Amniotic stem cell (primary cell): Measurements from ENCODE around the gene FAR1.

Experiments used
- DNase-seq: peaks from one replicate; lab custom pipeline; 2025; lab: John Stamatoyannopoulos, UW

Gene FAR1

DNA sequence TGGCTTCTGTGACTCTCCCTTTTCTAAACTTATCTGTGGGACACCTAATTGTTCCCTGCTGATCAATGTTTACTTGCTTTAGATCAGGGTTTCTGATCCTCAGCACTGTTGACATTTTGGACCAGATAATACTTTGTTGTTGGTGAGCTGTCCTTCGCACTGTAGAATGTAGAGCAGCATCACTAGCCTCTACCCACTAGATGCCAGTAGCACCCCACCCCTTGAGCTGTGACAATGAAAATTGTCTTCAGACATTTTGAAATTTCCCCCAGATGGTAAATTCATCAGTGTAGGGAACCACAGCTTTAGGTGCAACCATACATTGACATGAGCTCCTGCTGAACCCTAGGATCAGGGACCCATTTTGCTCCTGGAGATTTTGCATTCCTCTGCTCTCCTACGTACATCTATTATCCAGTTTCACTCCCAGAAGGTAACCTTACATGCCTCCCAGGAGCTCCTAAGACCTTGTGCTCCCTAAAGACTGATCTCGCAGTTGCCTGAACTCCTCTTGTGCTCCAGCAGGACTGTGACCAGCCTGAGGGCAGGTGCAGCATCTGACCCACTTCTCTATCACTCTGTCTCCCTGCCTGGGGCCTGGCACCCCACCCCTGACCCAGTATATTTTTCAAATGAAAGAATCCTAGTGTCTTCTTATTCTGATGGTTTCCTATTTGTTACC lies 107.8 kb downstream of the FAR1 start:
- no peak for DNase-seq

DNA sequence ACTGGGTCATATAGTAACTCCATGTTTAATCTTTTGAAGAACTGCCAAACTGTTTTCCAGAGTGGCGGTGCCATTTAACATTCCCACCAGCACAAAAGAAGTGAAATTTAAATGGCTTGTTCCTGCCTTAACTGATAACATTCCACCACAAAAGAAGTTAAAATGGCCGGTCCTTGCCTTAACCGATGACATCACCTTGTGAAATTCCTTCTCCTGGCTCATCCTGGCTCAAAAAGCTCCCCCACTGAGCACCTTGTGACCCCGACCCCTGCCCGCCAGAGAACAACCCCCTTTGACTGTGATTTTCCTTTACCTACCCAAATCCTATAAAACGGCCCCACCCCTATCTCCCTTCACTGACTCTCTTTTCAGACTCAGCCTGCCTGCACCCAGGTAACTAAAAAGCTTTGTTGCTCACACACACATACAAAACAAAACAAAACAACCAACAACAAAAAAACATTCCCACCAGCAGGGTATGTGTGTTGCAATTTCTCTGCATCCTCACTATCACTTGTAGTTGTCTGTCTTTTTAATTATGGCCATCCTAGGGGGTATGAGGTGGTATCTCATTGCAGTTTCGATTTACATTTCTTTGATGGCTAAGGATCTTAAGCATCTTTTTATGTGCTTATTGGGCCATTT lies 109.0 kb downstream of the FAR1 start:
- DNase-seq: no peak

GRCh38 chr11:13778345-13778744 lies 109.9 kb downstream of the FAR1 start:
- no peak for DNase-seq

DNA sequence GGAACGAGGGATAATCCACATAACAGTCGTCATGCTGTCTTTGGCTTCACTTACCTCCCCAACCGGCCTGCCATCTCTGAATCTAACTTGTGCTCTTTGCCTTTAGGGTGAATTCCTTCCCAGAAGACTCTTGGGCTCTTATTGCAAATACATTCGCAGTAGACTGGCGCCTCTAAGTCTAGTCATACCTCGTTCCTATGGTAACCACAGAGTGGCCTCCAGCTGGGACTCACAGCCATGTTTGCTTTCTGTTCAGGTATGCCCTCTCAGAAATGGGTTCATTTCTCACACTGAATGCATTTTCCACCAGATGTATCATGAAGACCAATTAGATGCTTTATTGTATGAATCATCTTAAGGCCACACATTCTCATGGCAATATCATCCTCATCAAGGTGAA lies 112.7 kb downstream of the FAR1 start:
- DNase-seq: no peak
